ENCODE measurements around the gene AVL9.
A peak's percentile ranks its signal among the peaks of the same experiment; 100 is the strongest.

The AVL9 gene

DNA sequence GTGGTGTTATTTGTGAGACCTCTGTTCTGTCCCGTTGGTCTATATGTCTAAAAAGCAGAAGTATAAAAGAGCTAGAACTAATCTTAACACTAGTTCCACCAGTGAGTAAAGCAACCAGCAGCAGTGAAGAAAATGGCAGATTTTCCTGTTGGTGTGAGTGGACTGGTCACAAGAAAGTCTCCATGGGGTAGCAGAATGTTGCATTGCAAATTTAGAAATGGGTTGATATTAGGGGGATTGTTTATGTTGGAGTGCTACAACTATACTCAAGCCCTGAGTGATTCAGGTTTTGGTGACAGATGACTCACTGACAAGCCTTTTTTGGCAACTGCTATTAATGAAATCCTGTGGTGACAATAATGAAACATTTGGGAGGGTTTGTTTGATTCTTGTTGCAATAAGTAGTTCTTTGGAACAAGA, 5.6 kb downstream of the AVL9 start:
- TF ChIP-seq, protein P1, sequence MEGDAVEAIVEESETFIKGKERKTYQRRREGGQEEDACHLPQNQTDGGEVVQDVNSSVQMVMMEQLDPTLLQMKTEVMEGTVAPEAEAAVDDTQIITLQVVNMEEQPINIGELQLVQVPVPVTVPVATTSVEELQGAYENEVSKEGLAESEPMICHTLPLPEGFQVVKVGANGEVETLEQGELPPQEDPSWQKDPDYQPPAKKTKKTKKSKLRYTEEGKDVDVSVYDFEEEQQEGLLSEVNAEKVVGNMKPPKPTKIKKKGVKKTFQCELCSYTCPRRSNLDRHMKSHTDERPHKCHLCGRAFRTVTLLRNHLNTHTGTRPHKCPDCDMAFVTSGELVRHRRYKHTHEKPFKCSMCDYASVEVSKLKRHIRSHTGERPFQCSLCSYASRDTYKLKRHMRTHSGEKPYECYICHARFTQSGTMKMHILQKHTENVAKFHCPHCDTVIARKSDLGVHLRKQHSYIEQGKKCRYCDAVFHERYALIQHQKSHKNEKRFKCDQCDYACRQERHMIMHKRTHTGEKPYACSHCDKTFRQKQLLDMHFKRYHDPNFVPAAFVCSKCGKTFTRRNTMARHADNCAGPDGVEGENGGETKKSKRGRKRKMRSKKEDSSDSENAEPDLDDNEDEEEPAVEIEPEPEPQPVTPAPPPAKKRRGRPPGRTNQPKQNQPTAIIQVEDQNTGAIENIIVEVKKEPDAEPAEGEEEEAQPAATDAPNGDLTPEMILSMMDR (IDR thresholded peaks at IDR 0.05; ENCODE audit: low read depth, low read length) = no peak
- H3K4me3 ChIP-seq (ENCODE audit: low read depth, low read length) = no peak overlapping the region

DNA sequence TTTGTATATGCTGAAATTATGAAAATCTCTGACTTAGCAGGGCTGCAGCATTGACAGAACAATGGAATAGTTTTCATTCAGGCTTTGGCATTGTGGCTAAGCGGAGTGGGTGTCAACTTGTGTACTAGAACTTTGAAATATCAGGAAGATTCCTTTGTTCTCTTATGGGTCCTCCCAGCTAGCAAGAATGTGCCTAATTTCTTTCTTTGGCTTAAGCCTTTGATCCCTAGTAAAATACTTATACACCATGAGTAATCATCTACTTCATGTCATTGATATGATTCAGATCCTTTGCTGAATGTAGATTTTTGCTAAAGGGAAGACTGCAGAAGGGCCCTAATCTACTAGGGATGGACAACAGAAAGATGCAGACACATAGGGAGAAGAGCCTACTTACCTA, 6.2 kb downstream of the AVL9 start:
- TF ChIP-seq, protein P1 (IDR thresholded peaks at IDR 0.05; ENCODE audit: low read depth, low read length) = no peak
- no peak overlapping the region; the same call in 1 of the 2 replicates for H3K4me3 ChIP-seq (ENCODE audit: low read depth, low read length)

DNA sequence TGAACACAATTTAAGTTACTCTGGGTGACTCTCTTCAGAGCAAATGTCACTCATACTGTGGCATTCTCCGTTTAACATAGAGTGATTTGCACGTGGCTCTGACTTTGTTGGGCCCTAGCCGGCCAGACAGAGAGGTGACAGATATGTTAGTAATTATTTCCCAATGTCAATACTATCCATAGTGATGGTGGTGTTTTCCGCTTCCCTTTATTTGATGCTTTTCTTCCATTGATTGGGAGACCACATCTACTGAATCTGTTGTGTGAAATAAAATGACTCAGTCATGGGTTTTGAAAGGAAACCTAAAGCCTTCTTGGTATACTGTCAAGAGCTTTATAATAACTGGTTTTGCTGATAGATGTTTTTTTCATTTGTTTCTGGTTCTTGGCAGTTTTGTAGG, 7.4 kb downstream of the AVL9 start:
- TF ChIP-seq, protein P1 (IDR thresholded peaks at IDR 0.05; ENCODE audit: low read depth, low read length) = no peak
- H3K4me3 ChIP-seq (ENCODE audit: low read depth, low read length) = no peak overlapping the region

DNA sequence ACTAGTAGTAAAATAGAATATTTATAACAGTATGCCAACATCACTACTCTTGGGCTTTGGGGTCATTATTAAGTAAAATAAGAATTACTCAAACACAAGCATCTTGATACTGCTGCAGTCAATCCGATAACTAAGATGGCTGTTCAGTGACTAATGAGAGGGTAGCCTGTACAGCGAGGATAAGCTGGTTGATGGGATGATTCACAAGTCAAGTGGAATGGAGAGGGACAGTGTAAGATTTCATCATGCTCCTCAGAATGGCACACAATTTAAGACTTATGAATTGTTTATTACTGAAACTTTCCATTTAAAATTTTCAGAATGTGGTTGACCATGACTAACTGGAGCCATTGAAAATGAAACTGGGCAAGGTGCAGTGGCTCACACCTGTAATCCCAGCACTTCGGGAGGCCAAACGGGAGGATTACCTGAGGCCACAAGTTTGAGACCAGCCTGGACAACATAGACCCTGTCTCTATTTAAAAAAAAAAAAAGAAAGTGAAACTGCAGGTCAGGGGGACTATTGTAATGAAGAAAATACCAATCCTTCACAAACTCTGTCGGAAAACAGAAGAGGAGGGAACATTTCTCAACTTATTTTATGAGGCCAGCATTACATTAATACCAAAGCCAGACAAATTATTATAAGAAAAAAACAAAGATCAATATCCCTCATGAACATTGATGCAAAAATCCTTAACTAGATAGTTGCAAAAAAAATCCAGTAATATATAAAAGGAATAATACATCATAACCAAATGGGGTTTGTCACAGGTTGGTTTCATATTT, 11.2 kb downstream of the AVL9 start:
- TF ChIP-seq, protein P1 (IDR thresholded peaks at IDR 0.05; ENCODE audit: low read depth, low read length) = no peak
- H3K4me3 ChIP-seq (ENCODE audit: low read depth, low read length) = peak overlapping the region; percentile 43

DNA sequence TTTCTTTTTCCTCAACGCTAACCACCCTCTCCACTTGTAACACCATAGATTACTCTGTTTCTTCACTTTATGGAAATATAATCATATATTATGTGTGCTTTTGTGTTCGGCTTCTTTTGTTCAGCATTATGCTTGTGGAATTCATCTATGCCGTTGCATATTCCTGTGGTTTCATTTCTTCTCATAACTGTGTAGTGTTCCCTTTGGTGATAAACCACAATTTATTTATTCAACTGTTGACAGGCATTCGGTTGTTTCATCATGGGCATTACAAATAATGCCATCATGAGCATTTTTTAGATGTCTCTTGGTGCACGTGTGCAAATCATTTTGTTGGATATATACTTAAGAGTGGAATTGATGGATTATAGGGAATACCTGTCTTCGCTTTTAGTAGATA, 12.1 kb downstream of the AVL9 start:
- TF ChIP-seq, protein P1 (IDR thresholded peaks at IDR 0.05; ENCODE audit: low read depth, low read length) = no peak

DNA sequence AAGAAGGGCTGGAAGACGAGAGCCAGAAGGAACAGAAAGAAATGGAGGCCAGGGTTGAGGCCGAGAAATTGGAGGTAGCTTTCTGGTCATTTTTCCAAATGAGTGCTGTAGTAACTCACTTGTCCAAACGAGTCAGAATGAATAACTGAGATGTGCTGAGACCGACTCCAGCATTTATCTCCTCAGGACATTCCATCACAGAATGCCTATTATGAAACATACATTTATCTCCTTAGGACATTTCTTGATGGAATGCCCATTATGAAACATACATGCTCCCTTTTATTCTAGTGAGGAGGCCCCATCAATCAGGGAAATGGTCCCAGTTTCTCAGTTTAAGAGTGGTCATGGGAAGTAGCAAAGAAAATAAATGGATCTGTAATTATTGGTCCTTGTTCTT, 16.5 kb downstream of the AVL9 start:
- TF ChIP-seq, protein P1 (IDR thresholded peaks at IDR 0.05; ENCODE audit: low read depth, low read length) = no peak
- no peak overlapping the region for H3K4me3 ChIP-seq (ENCODE audit: low read depth, low read length)

More for the DNA sequence above, 12.1 kb downstream of the AVL9 start:
- no peak overlapping the region for H3K4me3 ChIP-seq (ENCODE audit: low read depth, low read length)

DNA sequence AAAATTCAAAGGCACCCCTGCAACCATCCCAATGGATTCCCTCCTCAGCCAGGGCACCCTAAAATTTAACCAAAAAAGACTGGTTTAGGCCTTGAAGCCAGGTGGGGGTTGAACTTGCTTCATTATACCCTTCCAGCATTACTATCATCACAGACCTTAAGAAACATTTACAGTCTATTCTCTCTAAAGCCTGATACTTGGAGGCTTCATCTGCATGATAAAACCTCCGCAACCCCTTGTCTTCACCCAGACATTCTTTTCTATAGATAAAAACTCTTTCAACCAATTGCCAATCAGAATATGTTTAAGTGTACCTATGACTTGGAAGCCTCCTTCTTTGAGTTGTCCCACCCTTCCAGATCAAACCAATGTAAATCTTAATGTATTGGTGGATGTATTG, 17.9 kb downstream of the AVL9 start:
- TF ChIP-seq, protein P1 (IDR thresholded peaks at IDR 0.05; ENCODE audit: low read depth, low read length) = no peak
- H3K4me3 ChIP-seq (ENCODE audit: low read depth, low read length) = no peak overlapping the region

Measured in WI38 (cell line).